HEK293 (cell line): Measurements from ENCODE around the gene SP6.

Source experiments
- GLI4 ChIP-seq: fragments of 450-650 bp; formaldehyde crosslinking; IDR thresholded peaks from 2 replicates; pipeline ENCODE4 v1.5.1; 2016; ENCODE audit warnings: missing biosample characterization, missing genetic modification characterization
- GLIS2 ChIP-seq: fragments of 450-650 bp; formaldehyde crosslinking; IDR thresholded peaks from 2 replicates; pipeline ENCODE4 v1.5.1; 2016; ENCODE audit warnings: missing biosample characterization, missing genetic modification characterization
- KLF16 ChIP-seq: fragments of 450-650 bp; formaldehyde crosslinking; IDR thresholded peaks from 2 replicates; pipeline ENCODE4 v1.5.1; 2017; ENCODE audit warnings: missing biosample characterization, missing genetic modification characterization
- MZF1 ChIP-seq: fragments of 450-650 bp; formaldehyde crosslinking; IDR thresholded peaks from 2 replicates; pipeline ENCODE4 v1.5.1; 2017; ENCODE audit warnings: missing biosample characterization, missing genetic modification characterization, borderline replicate concordance
- SCRT2 ChIP-seq: fragments of 450-650 bp; formaldehyde crosslinking; IDR thresholded peaks from 2 replicates; pipeline ENCODE4 v1.5.1; 2016; ENCODE audit warnings: missing biosample characterization, missing genetic modification characterization
- ZBTB7A ChIP-seq: fragments of 450-650 bp; formaldehyde crosslinking; IDR thresholded peaks from 2 replicates; pipeline ENCODE4 v1.5.1; 2016; ENCODE audit warnings: low read depth, missing biosample characterization, missing genetic modification characterization
- ZFHX2 ChIP-seq: fragments of 450-650 bp; formaldehyde crosslinking; conservative IDR thresholded peaks from 2 replicates; pipeline ENCODE4 v1.5.1; 2016; ENCODE audit warnings: missing biosample characterization, missing genetic modification characterization
- ZNF146 ChIP-seq: fragments of 450-650 bp; formaldehyde crosslinking; IDR thresholded peaks from 2 replicates; pipeline ENCODE4 v1.5.1; 2016; ENCODE audit warnings: missing biosample characterization, missing genetic modification characterization
- ZNF2 ChIP-seq: fragments of 450-650 bp; formaldehyde crosslinking; IDR thresholded peaks from 2 replicates; pipeline ENCODE4 v1.5.1; 2016; ENCODE audit warnings: missing biosample characterization, missing genetic modification characterization
- ZNF223 ChIP-seq: fragments of 450-650 bp; formaldehyde crosslinking; IDR thresholded peaks from 2 replicates; pipeline ENCODE4 v1.5.1; 2016; ENCODE audit warnings: missing biosample characterization, missing genetic modification characterization
- ZNF391 ChIP-seq: fragments of 450-650 bp; formaldehyde crosslinking; IDR thresholded peaks from 2 replicates; pipeline ENCODE4 v1.5.1; 2016; ENCODE audit warnings: low read depth, missing biosample characterization, missing genetic modification characterization, borderline replicate concordance
- ZNF514 ChIP-seq: fragments of 450-650 bp; formaldehyde crosslinking; IDR thresholded peaks from 2 replicates; pipeline ENCODE4 v1.5.1; 2016; ENCODE audit warnings: missing biosample characterization, missing genetic modification characterization
- ZNF560 ChIP-seq: fragments of 450-650 bp; formaldehyde crosslinking; IDR thresholded peaks from 2 replicates; pipeline ENCODE4 v1.5.1; 2017; ENCODE audit warnings: missing biosample characterization, missing genetic modification characterization, borderline replicate concordance
- ZNF571 ChIP-seq: fragments of 450-650 bp; formaldehyde crosslinking; IDR thresholded peaks from 2 replicates; pipeline ENCODE4 v1.5.0; 2017; ENCODE audit warnings: missing biosample characterization, missing genetic modification characterization
- ZNF623 ChIP-seq: fragments of 450-650 bp; formaldehyde crosslinking; IDR thresholded peaks from 2 replicates; pipeline ENCODE4 v1.5.1; 2016; ENCODE audit warnings: missing biosample characterization, missing genetic modification characterization
- ZNF664 ChIP-seq: fragments of 450-650 bp; formaldehyde crosslinking; IDR thresholded peaks from 2 replicates; pipeline ENCODE4 v1.5.1; 2016; ENCODE audit warnings: missing biosample characterization, missing genetic modification characterization
- ZNF76 ChIP-seq: fragments of 450-650 bp; formaldehyde crosslinking; IDR thresholded peaks from 2 replicates; pipeline ENCODE4; 2016; ENCODE audit warnings: low read depth, missing biosample characterization, missing genetic modification characterization, borderline replicate concordance
- ZNF843 ChIP-seq: fragments of 450-650 bp; formaldehyde crosslinking; IDR thresholded peaks from 2 replicates; pipeline ENCODE4 v1.5.1; 2016; ENCODE audit warnings: missing biosample characterization, missing genetic modification characterization
- TF ChIP-seq, protein P1 (sequence below): IDR thresholded peaks from 2 replicates; pipeline ENCODE4 v1.6.1; 2011; ENCODE audit warnings: mild to moderate bottlenecking, low read depth, low read length, borderline replicate concordance
- TF ChIP-seq, protein P2 (sequence below): fragments of 450-650 bp; formaldehyde crosslinking; IDR thresholded peaks from 2 replicates; pipeline ENCODE4 v1.5.1; 2016; ENCODE audit warnings: missing biosample characterization, missing genetic modification characterization, borderline replicate concordance
- TF ChIP-seq, protein P3 (sequence below): fragments of 450-650 bp; formaldehyde crosslinking; IDR thresholded peaks from 2 replicates; pipeline ENCODE4 v1.5.1; 2016; ENCODE audit warnings: missing biosample characterization, missing genetic modification characterization
- TF ChIP-seq, protein P4 (sequence below): fragments of 450-650 bp; formaldehyde crosslinking; IDR thresholded peaks from 2 replicates; pipeline ENCODE4 v1.5.1; 2016; ENCODE audit warnings: missing biosample characterization, missing genetic modification characterization
- TF ChIP-seq, protein P5 (sequence below): fragments of 450-650 bp; formaldehyde crosslinking; IDR thresholded peaks from 2 replicates; pipeline ENCODE4 v1.5.1; 2016; ENCODE audit warnings: missing biosample characterization, missing genetic modification characterization
- TF ChIP-seq, protein P6 (sequence below): fragments of 450-650 bp; formaldehyde crosslinking; IDR thresholded peaks from 2 replicates; pipeline ENCODE4 v1.5.1; 2016; ENCODE audit warnings: missing biosample characterization, missing genetic modification characterization

SP6 gene

DNA sequence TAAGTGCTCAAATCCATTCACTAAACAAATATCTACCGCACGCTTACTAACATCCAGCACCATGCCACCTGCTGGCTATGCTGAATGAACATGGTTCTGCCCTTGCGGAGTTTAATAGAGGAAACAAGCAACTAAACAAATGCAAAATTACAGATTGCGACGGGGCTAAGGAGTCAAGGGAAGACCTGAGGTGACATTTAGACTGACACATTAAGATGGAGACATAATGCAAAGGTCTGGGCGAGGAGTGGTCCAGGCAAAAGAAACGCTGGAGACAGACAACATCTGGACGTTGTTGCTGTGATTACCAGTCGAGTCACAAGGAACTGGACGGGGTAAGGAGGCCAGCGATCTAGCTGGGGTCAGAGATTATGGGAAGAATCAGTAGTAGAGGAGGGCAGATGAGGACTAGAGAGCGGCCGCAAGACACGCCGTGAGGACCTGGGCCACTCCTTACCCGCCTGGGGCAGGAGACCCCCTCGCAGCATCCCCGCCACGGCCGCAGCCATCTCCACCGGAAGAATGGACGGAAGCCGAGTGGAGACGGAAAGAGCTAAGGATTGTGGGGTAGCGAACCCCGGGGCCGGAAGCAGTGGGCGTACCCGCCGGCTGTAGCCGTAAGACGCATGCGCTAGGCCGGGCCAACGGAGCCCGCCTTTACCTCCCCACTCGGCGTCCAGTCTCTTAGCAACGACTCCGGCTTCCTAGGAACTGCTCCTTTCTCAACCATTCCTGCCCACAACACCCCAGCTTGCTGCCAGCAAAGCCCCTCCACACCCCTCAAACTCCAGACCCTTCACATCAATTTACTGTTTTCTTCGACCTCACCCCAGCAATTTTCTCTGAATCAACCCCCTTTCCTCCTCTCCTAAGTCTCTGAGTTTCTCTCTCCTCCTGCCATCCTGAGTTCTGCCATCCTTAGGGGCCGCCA lies 19.7 kb downstream of the SP6 start, which contains the start of the genes LRRC46 and MRPL10 (continued):
- TF ChIP-seq, protein P1, sequence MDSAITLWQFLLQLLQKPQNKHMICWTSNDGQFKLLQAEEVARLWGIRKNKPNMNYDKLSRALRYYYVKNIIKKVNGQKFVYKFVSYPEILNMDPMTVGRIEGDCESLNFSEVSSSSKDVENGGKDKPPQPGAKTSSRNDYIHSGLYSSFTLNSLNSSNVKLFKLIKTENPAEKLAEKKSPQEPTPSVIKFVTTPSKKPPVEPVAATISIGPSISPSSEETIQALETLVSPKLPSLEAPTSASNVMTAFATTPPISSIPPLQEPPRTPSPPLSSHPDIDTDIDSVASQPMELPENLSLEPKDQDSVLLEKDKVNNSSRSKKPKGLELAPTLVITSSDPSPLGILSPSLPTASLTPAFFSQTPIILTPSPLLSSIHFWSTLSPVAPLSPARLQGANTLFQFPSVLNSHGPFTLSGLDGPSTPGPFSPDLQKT = peak; percentile 92; the same call in 1 of the 2 replicates
- TF ChIP-seq ZFHX2 (tag by site-specific recombination) (peak; percentile 84), ZNF560 (no peak), ZNF146 (tag by site-specific recombination) (peak; percentile 18; the same call in 1 of the 2 replicates), ZNF664 (tag by site-specific recombination) (no peak), SCRT2 (tag by site-specific recombination) (peak; percentile 59), GLI4 (tag by site-specific recombination) (no peak), ZNF2 (peak; percentile 85; the same call in 1 of the 2 replicates), ZNF514 (tag by site-specific recombination) (no peak), ZNF223 (tag by site-specific recombination) (no peak; the same call in 1 of the 2 replicates), GLIS2 (tag by site-specific recombination) (peak; percentile 95), ZNF843 (peak; percentile 26; the same call in 1 of the 2 replicates), ZNF76 (tag by site-specific recombination) (peak; percentile 92), MZF1 (no peak), KLF16 (tag by site-specific recombination) (0 out of 2 replicates have a peak, but pooled peaks have one; percentile 34), ZNF391 (peak; percentile 41; the same call in 1 of the 2 replicates), ZNF571 (no peak), ZBTB7A (tag by site-specific recombination) (peak; percentile 75), ZNF623 (tag by site-specific recombination) (no peak)
- TF ChIP-seq, protein P2, sequence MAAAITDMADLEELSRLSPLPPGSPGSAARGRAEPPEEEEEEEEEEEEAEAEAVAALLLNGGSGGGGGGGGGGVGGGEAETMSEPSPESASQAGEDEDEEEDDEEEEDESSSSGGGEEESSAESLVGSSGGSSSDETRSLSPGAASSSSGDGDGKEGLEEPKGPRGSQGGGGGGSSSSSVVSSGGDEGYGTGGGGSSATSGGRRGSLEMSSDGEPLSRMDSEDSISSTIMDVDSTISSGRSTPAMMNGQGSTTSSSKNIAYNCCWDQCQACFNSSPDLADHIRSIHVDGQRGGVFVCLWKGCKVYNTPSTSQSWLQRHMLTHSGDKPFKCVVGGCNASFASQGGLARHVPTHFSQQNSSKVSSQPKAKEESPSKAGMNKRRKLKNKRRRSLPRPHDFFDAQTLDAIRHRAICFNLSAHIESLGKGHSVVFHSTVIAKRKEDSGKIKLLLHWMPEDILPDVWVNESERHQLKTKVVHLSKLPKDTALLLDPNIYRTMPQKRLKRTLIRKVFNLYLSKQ (tag by site-specific recombination) = no peak
- TF ChIP-seq, protein P3, sequence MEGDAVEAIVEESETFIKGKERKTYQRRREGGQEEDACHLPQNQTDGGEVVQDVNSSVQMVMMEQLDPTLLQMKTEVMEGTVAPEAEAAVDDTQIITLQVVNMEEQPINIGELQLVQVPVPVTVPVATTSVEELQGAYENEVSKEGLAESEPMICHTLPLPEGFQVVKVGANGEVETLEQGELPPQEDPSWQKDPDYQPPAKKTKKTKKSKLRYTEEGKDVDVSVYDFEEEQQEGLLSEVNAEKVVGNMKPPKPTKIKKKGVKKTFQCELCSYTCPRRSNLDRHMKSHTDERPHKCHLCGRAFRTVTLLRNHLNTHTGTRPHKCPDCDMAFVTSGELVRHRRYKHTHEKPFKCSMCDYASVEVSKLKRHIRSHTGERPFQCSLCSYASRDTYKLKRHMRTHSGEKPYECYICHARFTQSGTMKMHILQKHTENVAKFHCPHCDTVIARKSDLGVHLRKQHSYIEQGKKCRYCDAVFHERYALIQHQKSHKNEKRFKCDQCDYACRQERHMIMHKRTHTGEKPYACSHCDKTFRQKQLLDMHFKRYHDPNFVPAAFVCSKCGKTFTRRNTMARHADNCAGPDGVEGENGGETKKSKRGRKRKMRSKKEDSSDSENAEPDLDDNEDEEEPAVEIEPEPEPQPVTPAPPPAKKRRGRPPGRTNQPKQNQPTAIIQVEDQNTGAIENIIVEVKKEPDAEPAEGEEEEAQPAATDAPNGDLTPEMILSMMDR = peak; percentile 46; the same call in 1 of the 2 replicates
- TF ChIP-seq, protein P4, sequence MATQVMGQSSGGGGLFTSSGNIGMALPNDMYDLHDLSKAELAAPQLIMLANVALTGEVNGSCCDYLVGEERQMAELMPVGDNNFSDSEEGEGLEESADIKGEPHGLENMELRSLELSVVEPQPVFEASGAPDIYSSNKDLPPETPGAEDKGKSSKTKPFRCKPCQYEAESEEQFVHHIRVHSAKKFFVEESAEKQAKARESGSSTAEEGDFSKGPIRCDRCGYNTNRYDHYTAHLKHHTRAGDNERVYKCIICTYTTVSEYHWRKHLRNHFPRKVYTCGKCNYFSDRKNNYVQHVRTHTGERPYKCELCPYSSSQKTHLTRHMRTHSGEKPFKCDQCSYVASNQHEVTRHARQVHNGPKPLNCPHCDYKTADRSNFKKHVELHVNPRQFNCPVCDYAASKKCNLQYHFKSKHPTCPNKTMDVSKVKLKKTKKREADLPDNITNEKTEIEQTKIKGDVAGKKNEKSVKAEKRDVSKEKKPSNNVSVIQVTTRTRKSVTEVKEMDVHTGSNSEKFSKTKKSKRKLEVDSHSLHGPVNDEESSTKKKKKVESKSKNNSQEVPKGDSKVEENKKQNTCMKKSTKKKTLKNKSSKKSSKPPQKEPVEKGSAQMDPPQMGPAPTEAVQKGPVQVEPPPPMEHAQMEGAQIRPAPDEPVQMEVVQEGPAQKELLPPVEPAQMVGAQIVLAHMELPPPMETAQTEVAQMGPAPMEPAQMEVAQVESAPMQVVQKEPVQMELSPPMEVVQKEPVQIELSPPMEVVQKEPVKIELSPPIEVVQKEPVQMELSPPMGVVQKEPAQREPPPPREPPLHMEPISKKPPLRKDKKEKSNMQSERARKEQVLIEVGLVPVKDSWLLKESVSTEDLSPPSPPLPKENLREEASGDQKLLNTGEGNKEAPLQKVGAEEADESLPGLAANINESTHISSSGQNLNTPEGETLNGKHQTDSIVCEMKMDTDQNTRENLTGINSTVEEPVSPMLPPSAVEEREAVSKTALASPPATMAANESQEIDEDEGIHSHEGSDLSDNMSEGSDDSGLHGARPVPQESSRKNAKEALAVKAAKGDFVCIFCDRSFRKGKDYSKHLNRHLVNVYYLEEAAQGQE = 0 out of 2 replicates have a peak, but pooled peaks have one; percentile 42
- TF ChIP-seq, protein P5, sequence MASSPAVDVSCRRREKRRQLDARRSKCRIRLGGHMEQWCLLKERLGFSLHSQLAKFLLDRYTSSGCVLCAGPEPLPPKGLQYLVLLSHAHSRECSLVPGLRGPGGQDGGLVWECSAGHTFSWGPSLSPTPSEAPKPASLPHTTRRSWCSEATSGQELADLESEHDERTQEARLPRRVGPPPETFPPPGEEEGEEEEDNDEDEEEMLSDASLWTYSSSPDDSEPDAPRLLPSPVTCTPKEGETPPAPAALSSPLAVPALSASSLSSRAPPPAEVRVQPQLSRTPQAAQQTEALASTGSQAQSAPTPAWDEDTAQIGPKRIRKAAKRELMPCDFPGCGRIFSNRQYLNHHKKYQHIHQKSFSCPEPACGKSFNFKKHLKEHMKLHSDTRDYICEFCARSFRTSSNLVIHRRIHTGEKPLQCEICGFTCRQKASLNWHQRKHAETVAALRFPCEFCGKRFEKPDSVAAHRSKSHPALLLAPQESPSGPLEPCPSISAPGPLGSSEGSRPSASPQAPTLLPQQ (tag by site-specific recombination) = 0 out of 2 replicates have a peak, but pooled peaks have one; percentile 59
- TF ChIP-seq, protein P6, sequence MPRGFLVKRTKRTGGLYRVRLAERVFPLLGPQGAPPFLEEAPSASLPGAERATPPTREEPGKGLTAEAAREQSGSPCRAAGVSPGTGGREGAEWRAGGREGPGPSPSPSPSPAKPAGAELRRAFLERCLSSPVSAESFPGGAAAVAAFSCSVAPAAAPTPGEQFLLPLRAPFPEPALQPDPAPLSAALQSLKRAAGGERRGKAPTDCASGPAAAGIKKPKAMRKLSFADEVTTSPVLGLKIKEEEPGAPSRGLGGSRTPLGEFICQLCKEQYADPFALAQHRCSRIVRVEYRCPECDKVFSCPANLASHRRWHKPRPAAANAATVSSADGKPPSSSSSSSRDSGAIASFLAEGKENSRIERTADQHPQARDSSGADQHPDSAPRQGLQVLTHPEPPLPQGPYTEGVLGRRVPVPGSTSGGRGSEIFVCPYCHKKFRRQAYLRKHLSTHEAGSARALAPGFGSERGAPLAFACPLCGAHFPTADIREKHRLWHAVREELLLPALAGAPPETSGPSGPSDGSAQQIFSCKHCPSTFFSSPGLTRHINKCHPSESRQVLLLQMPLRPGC = peak; percentile 45; the same call in 1 of the 2 replicates
- TF ChIP-seq, all 188 proteins: peak for 53
